Type B pancreatic cell (in vitro differentiated cells): Measurements from ENCODE around the gene CDC42BPA. TPM values are rescaled to one million over a fixed set of nuclear protein-coding genes. Genes with fewer than 3 reads are reported as not detected.

ENCODE experiments used
- DNase-seq: peaks from one replicate; pipeline ENCODE4 v3.0.0; 2021; ENCODE audit warnings: mixed read lengths; ENCODE audit not compliant: unreplicated experiment; ENCODE audit errors: extremely low spot score
- H3K27ac Mint-ChIP-seq: 2 replicates; pipeline ENCODE4 v1.8.0; 2021; ENCODE audit warnings: mild to moderate bottlenecking, mixed read lengths
- H3K27me3 Mint-ChIP-seq: 2 replicates; pipeline ENCODE4 v1.8.0; 2021; ENCODE audit warnings: mixed read lengths
- H3K36me3 Mint-ChIP-seq: 2 replicates; pipeline ENCODE4 v1.8.0; 2021; ENCODE audit warnings: mixed read lengths
- H3K4me1 Mint-ChIP-seq: one replicate; pipeline ENCODE4 v1.8.0; 2021; ENCODE audit warnings: mixed read lengths; ENCODE audit not compliant: unreplicated experiment
- H3K4me3 Mint-ChIP-seq: 2 replicates; pipeline ENCODE4 v1.8.0; 2021; ENCODE audit warnings: mild to moderate bottlenecking, mixed read lengths
- H3K9me3 Mint-ChIP-seq: 2 replicates; pipeline ENCODE4 v1.8.0; 2021; ENCODE audit warnings: mixed read lengths
- total RNA-seq: library from RNA; stranded (reverse); gene quantifications from 2 replicates; pipeline ENCODE4 v1.2.1, GENCODE V29; 2021; ENCODE audit warnings: low replicate concordance
- TF ChIP-seq, protein P1 (sequence below): fragments of 200-600 bp; sonication (generic); conservative IDR thresholded peaks from 2 replicates; pipeline ENCODE4 v1.5.0; 2021; ENCODE audit warnings: antibody characterized with exemption, mild to moderate bottlenecking

The CDC42BPA gene
- total RNA-seq, 1 donor from 2014 or later = 33.8 TPM

DNA sequence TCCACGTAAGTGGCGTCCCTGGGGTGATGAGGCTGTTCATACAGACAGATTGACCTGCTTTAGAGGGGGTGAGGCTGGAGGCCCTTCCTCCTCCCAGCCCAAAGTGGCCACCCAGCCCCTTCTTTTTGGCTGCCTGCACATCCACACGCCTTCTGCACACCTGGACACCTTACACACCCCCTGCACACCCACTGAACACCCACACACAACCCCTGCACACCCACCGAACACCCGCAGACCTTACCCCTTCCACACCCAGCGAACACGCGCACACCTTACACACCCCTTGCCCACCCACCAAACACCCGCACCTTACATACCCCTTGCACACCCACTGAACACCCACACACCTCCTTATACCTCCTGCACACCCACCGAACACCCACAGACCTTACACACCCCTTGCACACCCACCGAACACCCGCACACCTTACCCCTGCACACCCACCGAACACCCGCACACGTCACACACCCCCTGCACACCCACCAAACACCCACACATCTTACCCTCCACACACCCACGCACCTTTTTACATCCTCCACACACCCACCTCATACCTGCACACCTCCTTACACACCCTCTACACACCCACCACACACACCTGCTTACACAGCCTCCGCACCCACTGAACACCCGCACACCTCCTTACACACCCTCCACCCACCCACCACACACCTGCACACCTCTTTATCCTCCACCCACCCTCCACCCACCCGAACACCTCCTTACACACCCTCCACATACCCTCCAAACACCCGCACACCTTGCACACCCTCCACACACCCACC is 340.5 kb downstream of the CDC42BPA start:
- Mint-ChIP-seq H3K4me3 (no peak overlapping the region), H3K4me1 (peaks cover 17% of the 10 kb centered on the region), H3K27ac (no peak overlapping the region), H3K36me3 (no peaks in the 10 kb centered on the region), H3K9me3 (no peaks in the 10 kb centered on the region), H3K27me3 (no peaks in the 10 kb centered on the region)
- TF ChIP-seq, protein P1, sequence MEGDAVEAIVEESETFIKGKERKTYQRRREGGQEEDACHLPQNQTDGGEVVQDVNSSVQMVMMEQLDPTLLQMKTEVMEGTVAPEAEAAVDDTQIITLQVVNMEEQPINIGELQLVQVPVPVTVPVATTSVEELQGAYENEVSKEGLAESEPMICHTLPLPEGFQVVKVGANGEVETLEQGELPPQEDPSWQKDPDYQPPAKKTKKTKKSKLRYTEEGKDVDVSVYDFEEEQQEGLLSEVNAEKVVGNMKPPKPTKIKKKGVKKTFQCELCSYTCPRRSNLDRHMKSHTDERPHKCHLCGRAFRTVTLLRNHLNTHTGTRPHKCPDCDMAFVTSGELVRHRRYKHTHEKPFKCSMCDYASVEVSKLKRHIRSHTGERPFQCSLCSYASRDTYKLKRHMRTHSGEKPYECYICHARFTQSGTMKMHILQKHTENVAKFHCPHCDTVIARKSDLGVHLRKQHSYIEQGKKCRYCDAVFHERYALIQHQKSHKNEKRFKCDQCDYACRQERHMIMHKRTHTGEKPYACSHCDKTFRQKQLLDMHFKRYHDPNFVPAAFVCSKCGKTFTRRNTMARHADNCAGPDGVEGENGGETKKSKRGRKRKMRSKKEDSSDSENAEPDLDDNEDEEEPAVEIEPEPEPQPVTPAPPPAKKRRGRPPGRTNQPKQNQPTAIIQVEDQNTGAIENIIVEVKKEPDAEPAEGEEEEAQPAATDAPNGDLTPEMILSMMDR = no peak
- no peak for DNase-seq

DNA sequence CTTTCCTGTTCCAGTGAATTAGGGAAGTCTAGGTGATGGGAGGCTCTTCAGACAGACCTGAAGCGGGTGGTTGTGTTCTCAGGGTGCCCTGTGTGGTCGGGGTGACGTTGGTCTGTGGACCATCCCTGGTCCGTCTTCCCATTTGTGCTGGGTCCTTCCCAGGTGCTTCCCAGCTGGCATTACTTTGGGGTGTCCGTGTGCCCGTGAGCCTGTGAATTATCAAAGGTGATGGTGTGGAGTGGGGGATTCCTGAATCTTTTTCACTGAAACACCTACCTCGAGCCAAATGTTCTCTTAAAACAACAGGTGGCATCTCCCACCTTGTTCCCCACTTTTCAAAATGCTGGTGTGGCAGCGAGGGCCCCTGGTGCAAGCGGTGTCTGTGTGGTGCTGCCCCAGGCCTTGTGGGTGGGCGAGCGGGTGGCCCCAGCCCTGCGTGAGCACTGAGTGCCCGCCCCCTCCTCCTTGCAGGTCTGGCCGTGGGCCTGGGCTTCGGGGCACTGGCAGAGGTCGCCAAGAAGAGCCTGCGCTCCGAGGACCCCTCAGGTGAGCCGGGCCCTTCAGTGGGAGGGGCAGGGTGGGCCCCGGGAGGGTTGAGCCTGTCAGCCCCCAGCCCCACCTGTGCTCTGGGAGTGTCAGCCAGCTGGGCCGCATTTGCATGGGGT is 341.2 kb downstream of the CDC42BPA start:
- TF ChIP-seq, protein P1 = no peak
- no peak overlapping the region for H3K4me3 Mint-ChIP-seq
- peak; percentile 60 for DNase-seq
- no peak overlapping the region for H3K27ac Mint-ChIP-seq
- H3K27me3 Mint-ChIP-seq = no peaks in the 10 kb centered on the region
- H3K4me1 Mint-ChIP-seq = peaks cover 17% of the 10 kb centered on the region
- H3K9me3 Mint-ChIP-seq = peaks cover 1% of the 10 kb centered on the region
- no peaks in the 10 kb centered on the region for H3K36me3 Mint-ChIP-seq

DNA sequence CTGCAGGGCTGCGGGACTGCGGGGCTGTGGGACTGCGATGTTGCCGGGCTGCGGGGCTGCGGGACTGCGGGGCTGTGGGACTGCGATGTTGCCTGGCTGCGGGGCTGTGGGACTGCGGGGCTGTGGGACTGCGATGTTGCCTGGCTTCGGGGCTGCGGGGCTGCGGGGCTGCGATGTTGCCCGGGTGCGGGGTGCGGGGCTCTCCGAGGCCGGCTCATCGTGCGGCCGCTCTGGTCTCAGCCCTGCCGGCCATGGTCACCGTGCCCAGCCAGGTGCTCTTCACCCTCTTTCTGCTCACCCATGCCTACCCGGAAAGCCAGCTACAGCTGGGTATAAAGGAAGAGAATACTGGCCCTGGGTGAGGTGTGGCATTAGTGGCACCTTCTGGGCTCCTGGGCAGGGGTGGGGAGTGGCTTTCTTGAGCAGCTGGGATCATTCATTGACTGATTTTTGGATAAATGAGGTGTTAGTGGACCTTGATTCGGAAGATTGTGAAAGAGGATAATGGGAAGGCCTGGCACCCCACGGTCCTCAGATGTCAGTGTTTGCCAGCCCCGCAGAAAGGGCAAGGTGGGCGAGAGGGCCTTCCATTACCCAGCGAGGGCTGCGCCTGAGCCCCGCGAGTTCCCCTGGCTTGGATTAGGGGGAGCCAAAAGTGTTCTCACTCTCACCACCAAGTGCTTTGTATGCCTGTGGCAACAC is 341.9 kb downstream of the CDC42BPA start:
- H3K27me3 Mint-ChIP-seq = no peaks in the 10 kb centered on the region

DNA sequence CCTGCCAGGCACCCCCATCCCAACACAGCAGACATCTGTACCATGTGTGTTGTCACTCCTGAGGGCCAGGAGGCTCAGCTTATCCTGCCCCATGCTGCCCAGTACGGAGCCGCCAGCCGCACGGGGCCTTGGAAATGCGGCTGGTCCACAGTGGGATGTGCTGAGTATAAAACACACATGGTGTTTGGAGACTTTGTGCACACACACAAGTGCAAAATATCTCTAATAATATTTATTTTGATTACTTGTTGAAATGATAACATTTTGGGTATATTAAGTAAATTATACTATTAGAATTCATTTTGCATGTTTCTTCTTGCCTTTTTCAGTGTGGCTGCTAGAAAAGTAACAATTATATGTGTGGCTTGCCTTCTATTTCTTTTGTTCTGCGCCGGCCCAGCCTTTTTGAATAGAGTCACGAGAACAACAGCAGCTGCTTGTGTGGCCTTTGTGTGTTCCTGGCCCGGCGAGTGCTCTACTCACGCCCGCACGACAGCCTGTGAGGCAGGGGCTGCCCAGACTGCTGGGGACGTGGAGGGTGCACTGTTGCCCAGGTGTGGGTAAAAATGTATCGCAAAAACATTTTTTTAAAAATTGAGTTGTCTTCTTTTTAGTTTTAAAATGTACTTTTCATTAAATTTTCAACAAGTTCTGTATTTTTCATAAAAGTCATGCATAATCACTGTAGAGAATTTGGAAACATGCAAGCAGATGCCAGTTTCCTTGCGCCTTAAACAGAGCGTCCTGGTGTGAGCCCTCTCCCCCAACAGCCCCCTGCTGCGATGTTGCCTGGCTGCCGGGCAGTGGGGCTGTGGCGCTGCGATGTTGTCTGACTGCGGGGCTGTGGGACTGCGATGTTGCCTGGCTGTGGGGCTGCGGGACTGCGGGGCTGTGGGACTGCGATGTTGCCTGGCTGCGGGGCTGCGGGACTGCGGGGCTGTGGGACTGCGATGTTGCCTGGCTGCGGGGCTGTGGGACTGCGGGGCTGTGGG is 342.7 kb downstream of the CDC42BPA start:
- TF ChIP-seq, protein P1 = no peak
- peaks cover 17% of the 10 kb centered on the region for H3K4me1 Mint-ChIP-seq
- peaks cover 7% of the 10 kb centered on the region for H3K36me3 Mint-ChIP-seq
- no peaks in the 10 kb centered on the region for H3K27me3 Mint-ChIP-seq
- peak; percentile 60 for DNase-seq
- peaks cover 7% of the 10 kb centered on the region for H3K9me3 Mint-ChIP-seq
- peak overlapping the region; percentile 72 for H3K4me3 Mint-ChIP-seq
- H3K27ac Mint-ChIP-seq = peak overlapping the region; percentile 72

More for the DNA sequence above, 341.9 kb downstream of the CDC42BPA start:
- DNase-seq = peak; percentile 48
- Mint-ChIP-seq H3K27ac (no peak overlapping the region), H3K9me3 (peaks cover 7% of the 10 kb centered on the region), H3K4me3 (no peak overlapping the region), H3K36me3 (peaks cover 7% of the 10 kb centered on the region), H3K4me1 (peaks cover 17% of the 10 kb centered on the region)
- TF ChIP-seq, protein P1 = no peak
